ENCODE data around the gene KIRREL3. TPM values are rescaled to one million over a fixed set of nuclear protein-coding genes. Genes with fewer than 3 reads are reported as not detected.

The KIRREL3 gene
- total RNA-seq, 1 experiment from 2014 or later: 2.2 TPM

DNA sequence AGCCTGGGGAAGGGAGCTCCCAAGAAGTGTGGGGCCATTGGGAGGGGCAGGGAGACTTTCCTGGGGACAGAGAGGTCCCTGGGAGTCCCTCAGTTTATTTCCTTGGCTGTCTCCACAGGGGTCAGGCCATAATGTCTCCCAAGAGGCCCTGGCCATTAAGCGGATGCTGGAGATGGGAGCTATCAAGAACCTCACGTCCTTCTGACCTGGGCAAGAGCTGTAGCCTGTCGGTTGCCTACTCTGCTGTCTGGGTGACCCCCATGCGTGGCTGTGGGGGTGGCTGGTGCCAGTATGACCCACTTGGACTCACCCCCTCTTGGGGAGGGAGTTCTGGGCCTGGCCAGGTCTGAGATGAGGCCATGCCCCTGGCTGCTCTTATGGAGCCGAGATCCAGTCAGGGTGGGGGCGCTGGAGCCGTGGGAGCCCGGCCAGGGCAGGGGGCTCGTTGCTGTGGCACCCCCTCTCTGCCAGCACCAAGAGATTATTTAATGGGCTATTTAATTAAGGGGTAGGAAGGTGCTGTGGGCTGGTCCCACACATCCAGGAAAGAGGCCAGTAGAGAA is 586.6 kb downstream of the KIRREL3 start:
- no peaks in the 10 kb centered on the region for H3K4me1 ChIP-seq (replicated peaks; ENCODE audit: insufficient read depth)
- H3K9me3 ChIP-seq (ENCODE audit: insufficient read depth, low read depth): no peaks in the 10 kb centered on the region
- ChIA-PET CTCF (no interaction called here), POLR2A (ENCODE audit: unreplicated experiment) (interaction anchor here (0.7 kb wide), 1 partner anchor 374 kb away, joined by 5 read pairs; no protein-coding TSS in a partner anchor)
- no TSS peak for BruUV-seq (replicated peaks)
- no peaks in the 10 kb centered on the region for H3K79me2 ChIP-seq (ENCODE audit: low read depth)
- intact Hi-C loops (cut with micrococcal nuclease; ENCODE audit: unreplicated experiment): no loop called here
- peaks cover 8% of the 10 kb centered on the region for H3K36me3 ChIP-seq (ENCODE audit: low read depth)
- H2AFZ ChIP-seq: no peak overlapping the region
- H3K4me3 ChIP-seq: no peak overlapping the region
- no peak for DNase-seq
- no peak overlapping the region for H3K27ac ChIP-seq
- H4K20me1 ChIP-seq (ENCODE audit: insufficient read depth): no peaks in the 10 kb centered on the region
- no peaks in the 10 kb centered on the region for H3K27me3 ChIP-seq (ENCODE audit: insufficient read depth, low read depth)
- H3F3A ChIP-seq (ENCODE audit: insufficient read depth, low read depth): peaks cover 1% of the 10 kb centered on the region; the same call in 1 of the 2 replicates
- no peaks in the 10 kb centered on the region for H3K9me2 ChIP-seq (ENCODE audit: insufficient read depth)
- no peak overlapping the region for H3K4me2 ChIP-seq
- TF ChIP-seq, protein P1, sequence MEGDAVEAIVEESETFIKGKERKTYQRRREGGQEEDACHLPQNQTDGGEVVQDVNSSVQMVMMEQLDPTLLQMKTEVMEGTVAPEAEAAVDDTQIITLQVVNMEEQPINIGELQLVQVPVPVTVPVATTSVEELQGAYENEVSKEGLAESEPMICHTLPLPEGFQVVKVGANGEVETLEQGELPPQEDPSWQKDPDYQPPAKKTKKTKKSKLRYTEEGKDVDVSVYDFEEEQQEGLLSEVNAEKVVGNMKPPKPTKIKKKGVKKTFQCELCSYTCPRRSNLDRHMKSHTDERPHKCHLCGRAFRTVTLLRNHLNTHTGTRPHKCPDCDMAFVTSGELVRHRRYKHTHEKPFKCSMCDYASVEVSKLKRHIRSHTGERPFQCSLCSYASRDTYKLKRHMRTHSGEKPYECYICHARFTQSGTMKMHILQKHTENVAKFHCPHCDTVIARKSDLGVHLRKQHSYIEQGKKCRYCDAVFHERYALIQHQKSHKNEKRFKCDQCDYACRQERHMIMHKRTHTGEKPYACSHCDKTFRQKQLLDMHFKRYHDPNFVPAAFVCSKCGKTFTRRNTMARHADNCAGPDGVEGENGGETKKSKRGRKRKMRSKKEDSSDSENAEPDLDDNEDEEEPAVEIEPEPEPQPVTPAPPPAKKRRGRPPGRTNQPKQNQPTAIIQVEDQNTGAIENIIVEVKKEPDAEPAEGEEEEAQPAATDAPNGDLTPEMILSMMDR (conservative IDR thresholded peaks at IDR 0.05): no peak
- no peak for TF ChIP-seq EZH2 (IDR thresholded peaks at IDR 0.05; ENCODE audit: low read depth)

DNA sequence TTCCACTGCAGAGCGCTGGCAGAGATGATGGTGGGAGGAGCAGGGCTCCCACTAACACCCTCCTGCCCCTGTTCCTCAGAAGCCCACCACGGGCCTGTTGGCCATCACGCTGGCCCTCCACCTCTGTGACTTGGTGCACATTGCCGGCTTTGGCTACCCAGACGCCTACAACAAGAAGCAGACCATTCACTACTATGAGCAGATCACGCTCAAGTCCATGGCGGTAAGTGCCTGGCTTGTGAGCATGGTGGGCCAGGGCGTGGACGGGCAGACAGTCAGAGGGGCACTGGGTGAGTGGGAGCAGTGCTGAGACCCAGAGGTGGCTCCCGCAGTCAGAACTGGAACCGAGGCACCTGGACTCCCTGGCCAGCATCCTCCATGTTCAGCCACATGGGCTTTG is 587.1 kb downstream of the KIRREL3 start:
- Histone ChIP-seq H3F3A (ENCODE audit: insufficient read depth, low read depth) (no peaks in the 10 kb centered on the region; the same call in 1 of the 2 replicates), H3K9me2 (ENCODE audit: insufficient read depth) (no peaks in the 10 kb centered on the region), H3K27me3 (ENCODE audit: insufficient read depth, low read depth) (no peaks in the 10 kb centered on the region), H3K9me3 (ENCODE audit: insufficient read depth, low read depth) (no peaks in the 10 kb centered on the region), H3K4me2 (no peak overlapping the region), H3K36me3 (ENCODE audit: low read depth) (peaks cover 8% of the 10 kb centered on the region), H2AFZ (no peak overlapping the region), H3K27ac (no peak overlapping the region), H3K4me1 (replicated peaks; ENCODE audit: insufficient read depth) (no peaks in the 10 kb centered on the region), H3K4me3 (no peak overlapping the region), H4K20me1 (ENCODE audit: insufficient read depth) (no peaks in the 10 kb centered on the region), H3K79me2 (ENCODE audit: low read depth) (no peaks in the 10 kb centered on the region)
- DNase-seq: no peak
- ChIA-PET POLR2A (ENCODE audit: unreplicated experiment) (interaction anchor here (0.7 kb wide), 1 partner anchor 374 kb away, joined by 5 read pairs; no protein-coding TSS in a partner anchor), CTCF (no interaction called here)
- TF ChIP-seq EZH2 (IDR thresholded peaks at IDR 0.05; ENCODE audit: low read depth): no peak
- TF ChIP-seq, protein P1 (conservative IDR thresholded peaks at IDR 0.05): no peak
- intact Hi-C loops (cut with micrococcal nuclease; ENCODE audit: unreplicated experiment): no loop called here
- no TSS peak for BruUV-seq (replicated peaks)

DNA sequence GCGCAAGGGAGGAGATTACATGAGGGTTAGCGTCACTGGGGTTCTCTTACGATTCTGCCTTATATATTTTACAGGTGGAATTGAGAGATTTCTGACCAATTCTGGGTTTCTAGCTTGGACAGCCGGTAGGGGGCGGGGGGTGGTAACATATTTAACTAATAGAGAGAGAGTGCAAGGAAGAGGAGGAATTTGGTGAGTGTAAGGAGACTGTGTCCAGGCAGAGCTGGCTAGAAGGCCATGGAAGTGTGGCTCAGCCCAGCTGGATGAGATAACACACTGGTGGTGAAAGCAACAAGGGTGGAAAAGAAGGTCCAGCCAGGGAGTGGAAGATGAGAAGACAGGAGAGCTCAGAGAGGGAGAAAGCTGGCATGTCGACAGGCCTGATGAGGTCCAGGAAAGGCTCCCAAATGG is 588.6 kb downstream of the KIRREL3 start:
- H3K4me1 ChIP-seq (replicated peaks; ENCODE audit: insufficient read depth): peaks cover 1% of the 10 kb centered on the region
- intact Hi-C loops (cut with micrococcal nuclease; ENCODE audit: unreplicated experiment): no loop called here
- no peak overlapping the region for H3K4me2 ChIP-seq
- no peak overlapping the region for H3K4me3 ChIP-seq
- TF ChIP-seq EZH2 (IDR thresholded peaks at IDR 0.05; ENCODE audit: low read depth): no peak
- TF ChIP-seq, protein P1 (conservative IDR thresholded peaks at IDR 0.05): no peak
- H3K9me2 ChIP-seq (ENCODE audit: insufficient read depth): no peaks in the 10 kb centered on the region
- H3F3A ChIP-seq (ENCODE audit: insufficient read depth, low read depth): no peaks in the 10 kb centered on the region; the same call in 1 of the 2 replicates
- no peak for DNase-seq
- POLR2A ChIA-PET (ENCODE audit: unreplicated experiment): no interaction called here
- peaks cover 9% of the 10 kb centered on the region; the same call in 1 of the 2 replicates for H3K79me2 ChIP-seq (ENCODE audit: low read depth)
- H2AFZ ChIP-seq: no peak overlapping the region
- BruUV-seq (replicated peaks): no TSS peak
- CTCF ChIA-PET: no interaction called here
- peaks cover 11% of the 10 kb centered on the region; the same call in 1 of the 2 replicates for H3K36me3 ChIP-seq (ENCODE audit: low read depth)
- no peaks in the 10 kb centered on the region for H4K20me1 ChIP-seq (ENCODE audit: insufficient read depth)
- H3K9me3 ChIP-seq (ENCODE audit: insufficient read depth, low read depth): no peaks in the 10 kb centered on the region
- H3K27me3 ChIP-seq (ENCODE audit: insufficient read depth, low read depth): no peaks in the 10 kb centered on the region
- no peak overlapping the region for H3K27ac ChIP-seq
